Cardiac muscle cell (in vitro differentiated cells and primary cell): Measurements from ENCODE around the gene NEURL1B. TPM values are rescaled to one million over a fixed set of nuclear protein-coding genes. Genes with fewer than 3 reads are reported as not detected.

Source experiments
- DNase-seq, 2 donors: peaks; one replicate each; pipeline versions ENCODE4 v3.0.0 to v3.0.0-alpha.2; 2010 to 2017; ENCODE audit warnings: low read depth in 1 of 2, low spot score in 1 of 2
- H3K27ac ChIP-seq: fragments of 200-600 bp; sonication (generic); 2 replicates; pipeline ENCODE4 v1.5.1; 2016
- H3K27me3 ChIP-seq: fragments of 200-600 bp; sonication (generic); 2 replicates; pipeline ENCODE4 v1.6.0; 2016; ENCODE audit warnings: control low read depth
- H3K36me3 ChIP-seq: fragments of 200-600 bp; sonication (generic); 2 replicates; pipeline ENCODE4 v1.5.1; 2016; ENCODE audit warnings: control low read depth
- H3K4me1 ChIP-seq: fragments of 200-600 bp; sonication (generic); 2 replicates; pipeline ENCODE4 v1.8.1; 2017; ENCODE audit warnings: low read depth, mild to moderate bottlenecking, mixed run types
- H3K4me3 ChIP-seq: fragments of 200-600 bp; sonication (generic); 2 replicates; pipeline ENCODE4 v1.5.1; 2016; ENCODE audit warnings: mild to moderate bottlenecking
- H3K9me3 ChIP-seq: fragments of 200-600 bp; sonication (generic); 2 replicates; pipeline ENCODE4 v1.5.1; 2017; ENCODE audit warnings: low read depth, mild to moderate bottlenecking, control low read depth
- CTCF ChIP-seq: IDR thresholded peaks from 2 replicates; pipeline ENCODE4 v1.5.1; 2012; ENCODE audit warnings: low read depth, mild to moderate bottlenecking, low read length
- polyA plus RNA-seq: library from polyadenylated mRNA; unstranded; fragments of >200 nt; fragmentation: Nextera tagmentation; extraction: Ambion mirVana; gene quantifications from 2 replicates; pipeline ENCODE4 v1.2.1, GENCODE V29; 2016
- total RNA-seq: library from RNA; depleted of rRNA; stranded (reverse); fragments of >200 nt; gene quantifications from 2 replicates; pipeline ENCODE4 v1.2.3, GENCODE V29; 2016

Gene NEURL1B
- total and polyA plus RNA-seq, 2 experiments from 2014 or later = 4.6 to 55.8 TPM

GRCh38 chr5:172632346-172633092 is 8.5 kb upstream of the NEURL1B start:
- H3K4me3 ChIP-seq = no peak overlapping the region
- TF ChIP-seq CTCF = no peak
- no peak for DNase-seq

GRCh38 chr5:172633403-172633970 is 7.6 kb upstream of the NEURL1B start:
- Histone ChIP-seq H3K27me3 (no peaks in the 10 kb centered on the region), H3K4me1 (no peaks in the 10 kb centered on the region), H3K36me3 (no peaks in the 10 kb centered on the region), H3K27ac (no peak overlapping the region), H3K9me3 (no peaks in the 10 kb centered on the region), H3K4me3 (no peak overlapping the region)
- TF ChIP-seq CTCF = no peak
- no peak for DNase-seq

More at GRCh38 chr5:172632346-172633092, 8.5 kb upstream of the NEURL1B start:
- Histone ChIP-seq H3K9me3 (no peaks in the 10 kb centered on the region), H3K36me3 (no peaks in the 10 kb centered on the region), H3K27ac (no peak overlapping the region), H3K4me1 (no peaks in the 10 kb centered on the region), H3K27me3 (no peaks in the 10 kb centered on the region)

GRCh38 chr5:172634106-172634899 is 6.8 kb upstream of the NEURL1B start:
- no peak overlapping the region for H3K27ac ChIP-seq
- no peaks in the 10 kb centered on the region for H3K9me3 ChIP-seq

GRCh38 chr5:172635038-172635437 is 6.0 kb upstream of the NEURL1B start:
- Histone ChIP-seq H3K27ac (no peak overlapping the region), H3K4me3 (no peak overlapping the region), H3K4me1 (no peaks in the 10 kb centered on the region), H3K27me3 (no peaks in the 10 kb centered on the region), H3K36me3 (no peaks in the 10 kb centered on the region), H3K9me3 (no peaks in the 10 kb centered on the region)
- no peak for TF ChIP-seq CTCF
- no peak for DNase-seq

More at GRCh38 chr5:172634106-172634899, 6.8 kb upstream of the NEURL1B start:
- no peak overlapping the region for H3K4me3 ChIP-seq
- no peak for TF ChIP-seq CTCF
- DNase-seq = no peak
- no peaks in the 10 kb centered on the region for H3K4me1 ChIP-seq
- H3K27me3 ChIP-seq = no peaks in the 10 kb centered on the region
- H3K36me3 ChIP-seq = no peaks in the 10 kb centered on the region

- no peaks in the 10 kb centered on the region for H3K36me3 ChIP-seq
- TF ChIP-seq CTCF = no peak
- H3K4me1 ChIP-seq = peaks cover 3% of the 10 kb centered on the region
- no peak overlapping the region for H3K27ac ChIP-seq
- no peak for DNase-seq
- no peak overlapping the region for H3K4me3 ChIP-seq
- H3K27me3 ChIP-seq = no peaks in the 10 kb centered on the region
- H3K9me3 ChIP-seq = no peaks in the 10 kb centered on the region
Measured at GRCh38 chr5:172636279-172637050, 4.6 kb upstream of the NEURL1B start.
